HepG2 (cell line): ENCODE results near the gene SRRM2. TPM values are rescaled to one million over a fixed set of nuclear protein-coding genes. Genes with fewer than 3 reads are reported as not detected.
A peak's percentile ranks its signal among the peaks of the same experiment; 100 is the strongest.

ENCODE experiments used
- AHDC1 ChIP-seq: sonication (generic); formaldehyde crosslinking; IDR thresholded peaks from 2 replicates; pipeline ENCODE4 v1.5.1; 2020; ENCODE audit warnings: mild to moderate bottlenecking, missing genetic modification reagents, borderline replicate concordance
- CENPT ChIP-seq: sonication (generic); formaldehyde crosslinking; IDR thresholded peaks from 2 replicates; pipeline ENCODE4 v1.8.0; 2022; ENCODE audit warnings: low read depth, mild to moderate bottlenecking, moderate library complexity, missing genetic modification reagents
- FOXM1 ChIP-seq: sonication (generic); formaldehyde crosslinking; IDR thresholded peaks from 2 replicates; pipeline ENCODE4 v1.5.0; 2020; ENCODE audit warnings: missing genetic modification reagents
- KMT2A ChIP-seq: sonication (generic); formaldehyde crosslinking; IDR thresholded peaks from 2 replicates; pipeline ENCODE4 v1.4.0; 2020; ENCODE audit warnings: missing genetic modification reagents
- NFAT5 ChIP-seq: sonication (generic); formaldehyde crosslinking; IDR thresholded peaks from 2 replicates; pipeline ENCODE4 v1.4.0; 2020; ENCODE audit warnings: missing genetic modification reagents
- PRDM4 ChIP-seq: sonication (generic); formaldehyde crosslinking; IDR thresholded peaks from 2 replicates; pipeline ENCODE4 v1.9.0; 2021; ENCODE audit warnings: missing genetic modification reagents, borderline replicate concordance
- RBM39 ChIP-seq: fragments of 200-400 bp; formaldehyde crosslinking; IDR thresholded peaks from one replicate; pipeline ENCODE4 v1.6.1; 2018; ENCODE audit warnings: antibody characterized with exemption, mild to moderate bottlenecking, low read depth, low read length; ENCODE audit not compliant: poor library complexity, severe bottlenecking
- REL ChIP-seq: sonication (generic); formaldehyde crosslinking; conservative IDR thresholded peaks from 2 replicates; pipeline ENCODE4 v1.8.0; 2022; ENCODE audit warnings: mild to moderate bottlenecking, missing genetic modification reagents, moderate library complexity
- TERF1 ChIP-seq: sonication (generic); formaldehyde crosslinking; IDR thresholded peaks from 2 replicates; pipeline ENCODE4 v1.8.0; 2022; ENCODE audit warnings: mild to moderate bottlenecking, missing genetic modification reagents, moderate library complexity
- ZBTB21 ChIP-seq: sonication (generic); formaldehyde crosslinking; IDR thresholded peaks from 2 replicates; pipeline ENCODE4 v1.4.0; 2020; ENCODE audit warnings: missing genetic modification reagents
- ZC3H13 ChIP-seq: sonication (generic); formaldehyde crosslinking; IDR thresholded peaks from 2 replicates; pipeline ENCODE4 v1.8.1; 2023; ENCODE audit warnings: mild to moderate bottlenecking, missing genetic modification reagents, moderate library complexity
- ZNF101 ChIP-seq: sonication (generic); formaldehyde crosslinking; IDR thresholded peaks from 2 replicates; pipeline ENCODE4 v1.4.0; 2020; ENCODE audit warnings: mild to moderate bottlenecking, low read depth, missing genetic modification reagents, borderline replicate concordance
- polyA plus RNA-seq, 8 experiments: library from polyadenylated mRNA; depleted of rRNA in 3 of 8; stranded (reverse) in 7 of 8; unstranded in 1 of 8; fragments of >200 nt; fragmentation: Illumina TruSeq in 4 of 8; extraction: Trizol in 4 of 8; gene quantifications; 2 replicates each; pipeline versions ENCODE4 v1.2.1 to v1.2.3, GENCODE V29; 2011 to 2016; ENCODE audit warnings: low read depth in 4 of 8, missing spikeins in 1 of 8, mixed read lengths in 1 of 8; ENCODE audit not compliant: insufficient read depth in 1 of 8
- total RNA-seq, 5 experiments: library from RNA; depleted of rRNA; stranded (reverse); fragments of >200 nt; fragmentation: Illumina TruSeq; extraction: Trizol; gene quantifications; 2 replicates each; pipeline ENCODE4 v1.2.3, GENCODE V29; 2016; ENCODE audit warnings: low read depth in 1 of 5

Gene SRRM2
- total and polyA plus RNA-seq, 2 of the 13 experiments (the other 11 are each of a cell fraction or from before 2014, with no cell fraction given): 50.4 to 112 TPM

- TF ChIP-seq NFAT5 (no peak), KMT2A (no peak), ZBTB21 (CRISPR knock-in tag) (no peak), PRDM4 (CRISPR knock-in tag) (no peak), REL (no peak), FOXM1 (CRISPR knock-in tag) (no peak), CENPT (no peak), TERF1 (CRISPR knock-in tag) (no peak), ZC3H13 (CRISPR knock-in tag) (peak; percentile 28; the same call in 1 of the 2 replicates), RBM39 (no peak), ZNF101 (CRISPR knock-in tag) (no peak), AHDC1 (no peak)
Observed at GRCh38 chr16:2779151-2779920, 26.9 kb downstream of the SRRM2 start (continued).
